ENCODE data around the gene HRH3.

DNA sequence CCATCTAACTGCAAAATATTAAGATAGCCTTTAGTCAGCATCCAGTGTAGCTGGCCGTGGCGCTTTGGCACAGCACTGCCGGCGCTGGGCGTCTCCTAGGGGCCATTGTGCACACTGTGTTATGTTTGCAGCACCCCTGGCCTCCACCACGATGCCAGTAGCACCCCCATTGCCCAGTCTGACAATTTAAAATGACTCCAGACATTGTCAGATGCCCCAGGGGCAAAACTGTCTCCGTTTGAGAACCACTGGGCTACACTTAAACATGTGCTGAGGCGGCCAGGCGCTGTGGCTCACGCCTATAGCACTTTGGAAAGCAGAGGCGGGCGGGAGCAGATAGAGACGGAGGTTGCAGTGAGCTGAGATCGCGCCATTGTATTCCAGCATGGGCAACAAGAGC, 43.2 kb downstream of the HRH3 start:
- no peak for TF ChIP-seq POLR2AphosphoS5 (IDR thresholded peaks at IDR 0.05; ENCODE audit: low read depth, low read length)
- TF ChIP-seq TAF1 (IDR thresholded peaks at IDR 0.05; ENCODE audit: low read depth, low read length): no peak

Measured in GM12891 (cell line).